Measurements from ENCODE around the gene RNPEP. TPM values are rescaled to one million over a fixed set of nuclear protein-coding genes. Genes with fewer than 3 reads are reported as not detected.

Gene RNPEP
- total RNA-seq, 2 experiments from 2014 or later = 19.9 to 20.8 TPM

DNA sequence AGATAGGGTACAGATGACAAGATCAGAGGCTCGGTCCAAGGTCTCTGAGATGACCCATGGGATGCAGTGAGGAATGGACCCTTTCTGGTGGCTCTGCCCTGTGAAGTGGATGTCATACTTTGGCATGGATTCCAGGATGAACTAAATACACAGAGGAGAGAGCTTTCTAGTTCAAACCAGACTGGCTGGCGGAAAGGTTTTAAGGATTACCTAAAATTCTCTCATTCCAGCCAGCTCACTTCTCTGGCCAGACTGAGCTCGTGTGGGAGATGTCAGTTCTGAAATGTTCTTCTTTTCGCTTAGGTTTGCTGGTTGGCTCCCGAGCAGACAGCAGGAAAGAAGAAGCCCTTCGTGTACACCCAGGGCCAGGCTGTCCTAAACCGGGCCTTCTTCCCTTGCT lies 6.2 kb downstream of the RNPEP start:
- peaks cover 51% of the 10 kb centered on the region for H3K36me3 Mint-ChIP-seq (ENCODE audit: low read depth)

DNA sequence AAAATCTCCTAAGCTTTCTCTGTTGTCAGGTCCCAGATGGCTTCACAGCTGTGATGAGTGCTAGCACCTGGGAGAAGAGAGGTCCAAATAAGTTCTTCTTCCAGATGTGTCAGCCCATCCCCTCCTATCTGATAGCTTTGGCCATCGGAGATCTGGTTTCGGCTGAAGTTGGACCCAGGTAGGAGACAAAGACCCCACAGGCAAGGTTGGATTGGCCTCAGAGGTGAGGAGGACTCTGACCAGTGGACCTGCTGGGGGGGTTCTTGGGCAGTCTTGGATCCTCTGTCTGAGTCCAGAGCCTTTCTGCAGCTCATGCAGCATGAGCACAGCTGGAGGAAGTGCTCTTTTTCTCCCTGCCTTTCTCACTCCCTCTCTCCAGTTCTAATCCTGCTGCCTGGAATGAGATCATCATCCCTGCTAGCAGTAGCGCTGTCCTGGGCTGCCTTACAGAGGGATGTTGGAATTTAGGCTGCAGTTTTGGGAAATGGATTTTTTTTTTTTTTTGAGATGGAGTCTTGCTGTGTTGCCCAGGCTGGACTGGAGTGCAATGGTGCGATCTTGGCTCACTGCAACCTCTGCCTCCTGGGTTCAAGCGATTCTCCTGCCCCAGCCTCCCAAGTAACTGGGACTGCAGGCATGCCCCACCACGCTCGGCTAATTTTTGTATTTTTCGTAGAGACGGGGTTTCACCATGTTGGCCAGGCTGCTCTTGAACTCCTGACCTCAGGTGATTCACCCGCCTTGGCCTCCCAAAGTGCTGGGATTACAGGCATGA lies 7.1 kb downstream of the RNPEP start:
- intact Hi-C loops (cut with DNase I, micrococcal nuclease) = loop anchor here in 1 of 2 experiments (5.0 kb wide), 1 partner anchor 47 kb away; no protein-coding TSS in a partner anchor
- POLR2A ChIA-PET = no interaction called here
- H3K27ac ChIP-seq (ENCODE audit: low read depth in 1 of 2, low read length in 2 of 2) = no peak overlapping the region
- TF ChIP-seq, protein P1, sequence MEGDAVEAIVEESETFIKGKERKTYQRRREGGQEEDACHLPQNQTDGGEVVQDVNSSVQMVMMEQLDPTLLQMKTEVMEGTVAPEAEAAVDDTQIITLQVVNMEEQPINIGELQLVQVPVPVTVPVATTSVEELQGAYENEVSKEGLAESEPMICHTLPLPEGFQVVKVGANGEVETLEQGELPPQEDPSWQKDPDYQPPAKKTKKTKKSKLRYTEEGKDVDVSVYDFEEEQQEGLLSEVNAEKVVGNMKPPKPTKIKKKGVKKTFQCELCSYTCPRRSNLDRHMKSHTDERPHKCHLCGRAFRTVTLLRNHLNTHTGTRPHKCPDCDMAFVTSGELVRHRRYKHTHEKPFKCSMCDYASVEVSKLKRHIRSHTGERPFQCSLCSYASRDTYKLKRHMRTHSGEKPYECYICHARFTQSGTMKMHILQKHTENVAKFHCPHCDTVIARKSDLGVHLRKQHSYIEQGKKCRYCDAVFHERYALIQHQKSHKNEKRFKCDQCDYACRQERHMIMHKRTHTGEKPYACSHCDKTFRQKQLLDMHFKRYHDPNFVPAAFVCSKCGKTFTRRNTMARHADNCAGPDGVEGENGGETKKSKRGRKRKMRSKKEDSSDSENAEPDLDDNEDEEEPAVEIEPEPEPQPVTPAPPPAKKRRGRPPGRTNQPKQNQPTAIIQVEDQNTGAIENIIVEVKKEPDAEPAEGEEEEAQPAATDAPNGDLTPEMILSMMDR (IDR thresholded peaks at IDR 0.05) = no peak
- H3K27ac Mint-ChIP-seq = no peak overlapping the region
- ATAC-seq (ENCODE audit: poor library complexity) = no peak
- H3K9me3 ChIP-seq (ENCODE audit: control insufficient read depth in 1 of 2, insufficient read depth in 1 of 2, low read length in 2 of 2) = no peaks in the 10 kb centered on the region
- H3K4me1 Mint-ChIP-seq (ENCODE audit: low read depth) = peaks cover under 1% of the 10 kb centered on the region
- H3K36me3 ChIP-seq (ENCODE audit: insufficient read depth, low read length) = peaks cover 51% of the 10 kb centered on the region
- peaks cover 61% of the 10 kb centered on the region for H3K36me3 Mint-ChIP-seq (ENCODE audit: low read depth)
- no peaks in the 10 kb centered on the region for H3K27me3 Mint-ChIP-seq
- CTCF ChIA-PET = no interaction called here
- no peak overlapping the region for H3K4me3 ChIP-seq (ENCODE audit: low read length)
- H3K4me3 Mint-ChIP-seq = no peak overlapping the region
- H3K27me3 ChIP-seq (ENCODE audit: control insufficient read depth in 1 of 2, insufficient read depth in 2 of 2, low read length in 2 of 2) = no peaks in the 10 kb centered on the region
- no peaks in the 10 kb centered on the region for H3K9me3 Mint-ChIP-seq
- no peak for DNase-seq
- H3K4me1 ChIP-seq (ENCODE audit: insufficient read depth, low read length) = no peaks in the 10 kb centered on the region

More for the DNA sequence above, 6.2 kb downstream of the RNPEP start:
- H3K27ac Mint-ChIP-seq = no peak overlapping the region
- H3K27me3 Mint-ChIP-seq = no peaks in the 10 kb centered on the region
- Histone ChIP-seq H3K9me3 (ENCODE audit: control insufficient read depth in 1 of 2, insufficient read depth in 1 of 2, low read length in 2 of 2) (no peaks in the 10 kb centered on the region), H3K27ac (ENCODE audit: low read depth in 1 of 2, low read length in 2 of 2) (no peak overlapping the region), H3K27me3 (ENCODE audit: control insufficient read depth in 1 of 2, insufficient read depth in 2 of 2, low read length in 2 of 2) (no peaks in the 10 kb centered on the region), H3K36me3 (ENCODE audit: insufficient read depth, low read length) (peaks cover 46% of the 10 kb centered on the region), H3K4me1 (ENCODE audit: insufficient read depth, low read length) (peaks cover 5% of the 10 kb centered on the region), H3K4me3 (ENCODE audit: low read length) (no peak overlapping the region)
- TF ChIP-seq, protein P1 (IDR thresholded peaks at IDR 0.05) = no peak
- H3K9me3 Mint-ChIP-seq = no peaks in the 10 kb centered on the region
- ATAC-seq (ENCODE audit: poor library complexity) (no peak), DNase-seq (no peak)
- intact Hi-C loops (cut with DNase I, micrococcal nuclease) = no loop called here
- peaks cover 10% of the 10 kb centered on the region for H3K4me1 Mint-ChIP-seq (ENCODE audit: low read depth)
- CTCF ChIA-PET = interaction anchor here (1.4 kb wide), 1 partner anchor 10 kb away, joined by 5 read pairs; no protein-coding TSS in a partner anchor
- H3K4me3 Mint-ChIP-seq = no peak overlapping the region
- POLR2A ChIA-PET = no interaction called here

DNA sequence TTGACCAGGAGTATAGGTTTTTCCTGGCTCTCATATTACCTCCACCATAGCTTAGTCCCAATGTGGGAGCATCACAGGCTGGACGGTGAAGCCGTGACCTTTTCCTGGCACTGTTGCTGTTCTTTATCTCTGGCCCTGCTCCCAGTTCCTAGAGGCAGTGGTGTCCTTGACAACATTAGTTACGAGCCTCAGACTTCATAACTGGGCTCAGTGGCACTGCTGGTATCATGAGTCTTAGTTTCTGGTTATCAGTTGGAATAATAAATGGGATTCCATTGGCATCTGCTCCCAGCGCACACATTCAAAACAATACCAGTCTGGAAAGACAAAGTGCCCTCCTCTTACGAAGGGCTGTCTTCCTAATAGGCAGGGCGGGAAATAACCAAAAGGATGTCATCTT lies 8.0 kb downstream of the RNPEP start:
- H3K4me3 ChIP-seq (ENCODE audit: low read length) = no peak overlapping the region
- H3K9me3 ChIP-seq (ENCODE audit: control insufficient read depth in 1 of 2, insufficient read depth in 1 of 2, low read length in 2 of 2) = no peaks in the 10 kb centered on the region
- no peak overlapping the region for H3K4me3 Mint-ChIP-seq
- DNase-seq (no peak), ATAC-seq (ENCODE audit: poor library complexity) (no peak)
- H3K4me1 ChIP-seq (ENCODE audit: insufficient read depth, low read length) = no peaks in the 10 kb centered on the region
- no peaks in the 10 kb centered on the region for H3K9me3 Mint-ChIP-seq
- peaks cover 51% of the 10 kb centered on the region for H3K36me3 ChIP-seq (ENCODE audit: insufficient read depth, low read length)
- no peaks in the 10 kb centered on the region for H3K27me3 ChIP-seq (ENCODE audit: control insufficient read depth in 1 of 2, insufficient read depth in 2 of 2, low read length in 2 of 2)
- no peak overlapping the region for H3K27ac ChIP-seq (ENCODE audit: low read depth in 1 of 2, low read length in 2 of 2)
- H3K36me3 Mint-ChIP-seq (ENCODE audit: low read depth) = peaks cover 68% of the 10 kb centered on the region
- intact Hi-C loops (cut with DNase I, micrococcal nuclease) = loop anchor here in 1 of 2 experiments (5.0 kb wide), 1 partner anchor 48 kb away; no protein-coding TSS in a partner anchor
- H3K27me3 Mint-ChIP-seq = no peaks in the 10 kb centered on the region
- POLR2A ChIA-PET = no interaction called here
- no peak overlapping the region for H3K27ac Mint-ChIP-seq
- TF ChIP-seq, protein P1 (IDR thresholded peaks at IDR 0.05) = no peak
- no peaks in the 10 kb centered on the region for H3K4me1 Mint-ChIP-seq (ENCODE audit: low read depth)
- CTCF ChIA-PET = no interaction called here
